Measurements from ENCODE around the gene MBOAT2.

MBOAT2 gene

DNA sequence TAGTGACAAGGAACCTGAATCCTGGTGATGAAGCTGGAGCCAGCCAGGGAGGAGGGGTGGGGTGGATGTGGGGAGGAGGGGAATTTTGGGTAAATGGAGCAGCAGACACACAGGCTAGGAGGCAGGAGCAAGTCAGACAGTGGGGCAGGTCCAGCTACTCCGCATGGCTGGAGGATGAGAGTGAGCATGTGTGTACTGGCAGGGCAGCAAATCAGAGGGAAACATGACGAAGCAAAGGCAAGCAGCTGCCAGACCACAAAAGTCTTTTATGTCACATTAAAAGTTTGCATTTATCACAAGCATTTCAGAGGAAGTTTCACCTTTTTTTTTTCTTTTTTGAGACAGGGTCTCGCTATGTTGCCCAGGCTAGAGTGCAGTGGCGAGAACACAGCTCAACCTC lies 154.2 kb downstream of the MBOAT2 start:
- Histone ChIP-seq H3K27ac (replicated peaks) (no peak overlapping the region), H3K4me3 (replicated peaks; ENCODE audit: insufficient read depth, low read length) (no peak overlapping the region), H3K27me3 (ENCODE audit: insufficient read depth, poor library complexity, severe bottlenecking) (peaks cover 6% of the 10 kb centered on the region)
- DNase-seq (ENCODE audit: low read depth in 1 of 2, low spot score in 1 of 2): no peak
- TF ChIP-seq, protein P1, sequence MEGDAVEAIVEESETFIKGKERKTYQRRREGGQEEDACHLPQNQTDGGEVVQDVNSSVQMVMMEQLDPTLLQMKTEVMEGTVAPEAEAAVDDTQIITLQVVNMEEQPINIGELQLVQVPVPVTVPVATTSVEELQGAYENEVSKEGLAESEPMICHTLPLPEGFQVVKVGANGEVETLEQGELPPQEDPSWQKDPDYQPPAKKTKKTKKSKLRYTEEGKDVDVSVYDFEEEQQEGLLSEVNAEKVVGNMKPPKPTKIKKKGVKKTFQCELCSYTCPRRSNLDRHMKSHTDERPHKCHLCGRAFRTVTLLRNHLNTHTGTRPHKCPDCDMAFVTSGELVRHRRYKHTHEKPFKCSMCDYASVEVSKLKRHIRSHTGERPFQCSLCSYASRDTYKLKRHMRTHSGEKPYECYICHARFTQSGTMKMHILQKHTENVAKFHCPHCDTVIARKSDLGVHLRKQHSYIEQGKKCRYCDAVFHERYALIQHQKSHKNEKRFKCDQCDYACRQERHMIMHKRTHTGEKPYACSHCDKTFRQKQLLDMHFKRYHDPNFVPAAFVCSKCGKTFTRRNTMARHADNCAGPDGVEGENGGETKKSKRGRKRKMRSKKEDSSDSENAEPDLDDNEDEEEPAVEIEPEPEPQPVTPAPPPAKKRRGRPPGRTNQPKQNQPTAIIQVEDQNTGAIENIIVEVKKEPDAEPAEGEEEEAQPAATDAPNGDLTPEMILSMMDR (IDR thresholded peaks at IDR 0.05; ENCODE audit: insufficient read depth, low read length): no peak
- no peak for TF ChIP-seq POLR2AphosphoS5 (IDR thresholded peaks at IDR 0.05; ENCODE audit: low read depth)
- TF ChIP-seq SPI1 (IDR thresholded peaks at IDR 0.05; ENCODE audit: borderline replicate concordance, low read depth): no peak

DNA sequence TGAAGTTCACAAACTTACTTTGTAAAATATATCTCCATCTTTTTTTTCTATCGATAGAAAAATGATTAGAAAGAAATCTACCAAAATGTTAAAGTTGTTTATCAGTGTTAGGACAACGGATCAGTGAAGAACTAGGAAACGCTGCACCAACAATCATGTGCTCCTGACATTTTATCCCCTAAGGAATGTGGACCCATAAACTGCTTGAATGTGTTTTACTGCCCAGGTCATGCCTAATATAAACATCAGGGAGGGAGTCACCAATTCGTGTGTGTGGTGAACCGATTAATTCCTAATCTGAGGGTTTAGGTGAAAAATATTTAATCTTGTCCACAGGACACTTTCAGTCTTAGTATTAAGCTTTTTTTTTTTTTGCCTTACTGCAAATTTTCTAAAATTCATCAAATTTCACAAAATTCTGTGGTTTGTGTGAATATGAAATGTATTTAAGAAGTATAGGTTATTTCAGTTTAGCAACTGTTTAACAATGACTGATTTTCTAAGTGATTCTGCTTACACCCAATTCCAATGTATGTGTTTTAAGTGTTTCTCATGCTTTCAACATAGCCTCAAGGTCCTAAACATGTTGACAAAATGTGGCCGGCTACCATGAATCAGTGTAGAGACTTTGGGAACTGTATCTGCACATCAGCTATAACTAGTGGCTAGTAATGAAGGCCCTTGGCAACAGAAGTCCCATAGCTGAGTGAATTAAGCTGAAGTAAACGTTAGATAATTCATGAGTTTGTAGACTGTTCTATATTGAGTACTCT lies 155.0 kb downstream of the MBOAT2 start:
- Histone ChIP-seq H3K27me3 (ENCODE audit: insufficient read depth, poor library complexity, severe bottlenecking) (peaks cover 2% of the 10 kb centered on the region), H3K27ac (replicated peaks) (no peak overlapping the region), H3K4me3 (replicated peaks; ENCODE audit: insufficient read depth, low read length) (no peak overlapping the region)
- TF ChIP-seq POLR2AphosphoS5 (IDR thresholded peaks at IDR 0.05; ENCODE audit: low read depth) (no peak), GABPA (IDR thresholded peaks at IDR 0.05; ENCODE audit: low read depth) (no peak), SPI1 (IDR thresholded peaks at IDR 0.05; ENCODE audit: borderline replicate concordance, low read depth) (no peak)
- TF ChIP-seq, protein P1 (IDR thresholded peaks at IDR 0.05; ENCODE audit: insufficient read depth, low read length): no peak
- TF ChIP-seq, protein P2, sequence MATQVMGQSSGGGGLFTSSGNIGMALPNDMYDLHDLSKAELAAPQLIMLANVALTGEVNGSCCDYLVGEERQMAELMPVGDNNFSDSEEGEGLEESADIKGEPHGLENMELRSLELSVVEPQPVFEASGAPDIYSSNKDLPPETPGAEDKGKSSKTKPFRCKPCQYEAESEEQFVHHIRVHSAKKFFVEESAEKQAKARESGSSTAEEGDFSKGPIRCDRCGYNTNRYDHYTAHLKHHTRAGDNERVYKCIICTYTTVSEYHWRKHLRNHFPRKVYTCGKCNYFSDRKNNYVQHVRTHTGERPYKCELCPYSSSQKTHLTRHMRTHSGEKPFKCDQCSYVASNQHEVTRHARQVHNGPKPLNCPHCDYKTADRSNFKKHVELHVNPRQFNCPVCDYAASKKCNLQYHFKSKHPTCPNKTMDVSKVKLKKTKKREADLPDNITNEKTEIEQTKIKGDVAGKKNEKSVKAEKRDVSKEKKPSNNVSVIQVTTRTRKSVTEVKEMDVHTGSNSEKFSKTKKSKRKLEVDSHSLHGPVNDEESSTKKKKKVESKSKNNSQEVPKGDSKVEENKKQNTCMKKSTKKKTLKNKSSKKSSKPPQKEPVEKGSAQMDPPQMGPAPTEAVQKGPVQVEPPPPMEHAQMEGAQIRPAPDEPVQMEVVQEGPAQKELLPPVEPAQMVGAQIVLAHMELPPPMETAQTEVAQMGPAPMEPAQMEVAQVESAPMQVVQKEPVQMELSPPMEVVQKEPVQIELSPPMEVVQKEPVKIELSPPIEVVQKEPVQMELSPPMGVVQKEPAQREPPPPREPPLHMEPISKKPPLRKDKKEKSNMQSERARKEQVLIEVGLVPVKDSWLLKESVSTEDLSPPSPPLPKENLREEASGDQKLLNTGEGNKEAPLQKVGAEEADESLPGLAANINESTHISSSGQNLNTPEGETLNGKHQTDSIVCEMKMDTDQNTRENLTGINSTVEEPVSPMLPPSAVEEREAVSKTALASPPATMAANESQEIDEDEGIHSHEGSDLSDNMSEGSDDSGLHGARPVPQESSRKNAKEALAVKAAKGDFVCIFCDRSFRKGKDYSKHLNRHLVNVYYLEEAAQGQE (IDR thresholded peaks at IDR 0.05; ENCODE audit: insufficient replicate concordance, low read depth): no peak
- no peak for DNase-seq (ENCODE audit: low read depth in 1 of 2, low spot score in 1 of 2)

DNA sequence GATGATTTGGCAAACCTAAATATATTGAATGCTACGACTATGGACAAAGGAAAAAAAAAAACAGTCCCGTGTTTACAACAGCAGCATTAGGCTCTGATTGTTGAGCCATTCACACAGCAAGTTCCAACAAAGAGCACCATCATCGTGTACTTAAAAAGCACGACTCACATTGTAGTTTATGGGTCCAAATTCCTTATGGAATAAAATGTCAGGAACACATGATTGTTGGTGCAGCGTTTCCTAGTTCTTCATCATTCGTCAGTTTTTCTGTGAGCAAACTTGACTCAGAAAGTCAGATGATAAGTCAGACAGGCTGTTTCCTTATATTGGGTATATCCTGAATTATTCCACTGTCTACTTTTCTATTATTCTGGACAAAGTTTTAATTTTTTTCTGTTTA lies 156.1 kb downstream of the MBOAT2 start:
- Histone ChIP-seq H3K4me3 (replicated peaks; ENCODE audit: insufficient read depth, low read length) (no peak overlapping the region), H3K27me3 (ENCODE audit: insufficient read depth, poor library complexity, severe bottlenecking) (peaks cover 2% of the 10 kb centered on the region), H3K27ac (replicated peaks) (no peak overlapping the region)
- TF ChIP-seq, protein P2 (IDR thresholded peaks at IDR 0.05; ENCODE audit: insufficient replicate concordance, low read depth): no peak
- no peak for TF ChIP-seq POLR2AphosphoS5 (IDR thresholded peaks at IDR 0.05; ENCODE audit: low read depth)
- DNase-seq (ENCODE audit: low read depth in 1 of 2, low spot score in 1 of 2): no peak

DNA sequence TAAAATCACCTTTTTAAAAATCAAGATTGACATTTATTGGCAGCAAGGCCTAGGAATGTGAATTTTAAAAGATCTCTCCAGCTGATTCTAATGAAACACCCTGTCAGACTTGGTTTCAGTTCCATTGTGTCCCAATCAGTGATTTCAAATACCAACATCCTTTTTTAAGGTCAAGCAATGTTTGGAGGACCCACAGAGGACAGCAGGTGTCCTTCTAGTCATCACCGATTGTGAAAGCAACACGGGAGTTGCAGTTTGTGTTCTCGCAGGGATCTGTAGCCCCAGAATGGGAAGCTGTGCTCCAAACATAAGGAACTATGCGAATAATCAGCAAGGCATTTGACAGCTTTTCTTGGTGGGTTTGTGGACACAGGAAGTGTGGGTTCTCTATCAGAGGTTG lies 161.6 kb downstream of the MBOAT2 start:
- no peak for TF ChIP-seq POLR2AphosphoS5 (IDR thresholded peaks at IDR 0.05; ENCODE audit: low read depth)
- TF ChIP-seq, protein P1 (IDR thresholded peaks at IDR 0.05; ENCODE audit: insufficient read depth, low read length): no peak
- no peak overlapping the region for H3K4me3 ChIP-seq (replicated peaks; ENCODE audit: insufficient read depth, low read length)
- H3K27ac ChIP-seq (replicated peaks): no peak overlapping the region
- peak; percentile 49 to 64 for DNase-seq (ENCODE audit: low read depth in 1 of 2, low spot score in 1 of 2)
- no peaks in the 10 kb centered on the region for H3K27me3 ChIP-seq (ENCODE audit: insufficient read depth, poor library complexity, severe bottlenecking)

Measured in HL-60 (cell line).